K562 (cell line): ENCODE data around the gene IL1RN. TPM values are rescaled to one million over a fixed set of nuclear protein-coding genes. Genes with fewer than 3 reads are reported as not detected.

Experiments used
- ATAC-seq: fragments of 200-7000 bp; cut with Tn5 transposase; 3 replicates; pipeline ENCODE4 v1.9.1; 2020; ENCODE audit warnings: moderate library complexity
- BruUV-seq: library from RNA; stranded (reverse); fragments of 400-500 nt; replicated peaks from 2 replicates; lab custom pipeline; 2021; lab: Mats Ljungman, UMichigan
- CTCF ChIA-PET: fragments of 300-600 bp; formaldehyde crosslinking; extraction: SDS; loops from one replicate; lab custom pipeline; 2021; ENCODE audit warnings: low intra/inter-chr PET ratio; lab: Yijun Ruan, JAX
- POLR2A ChIA-PET: fragments of 300-600, 350-650 bp; sonication (Branson Sonifier 250); formaldehyde crosslinking; extraction: SDS; loops from one replicate; lab custom pipeline; 2021; ENCODE audit warnings: antibody characterized with exemption, inconsistent platforms; lab: Yijun Ruan, JAX
- DNase-seq, 4 experiments: peaks; one replicate each; pipeline versions ENCODE4 v3.0.0 to v3.0.0-alpha.2; 2011 to 2018; ENCODE audit warnings: low spot score in 3 of 4, mixed read lengths in 3 of 4; ENCODE audit errors: extremely low read depth in 1 of 4
- FAIRE-seq: peaks from 2 replicates; lab custom pipeline; 2011; peaks lifted over from hg19 to GRCh38; lab: Jason Lieb, UNC
- H2AFZ ChIP-seq: 2 replicates; pipeline ENCODE4 v1.6.0; 2011; ENCODE audit warnings: low read depth, low read length, control low read depth, inconsistent platforms
- H3K27ac ChIP-seq: fragments of 200-600 bp; 3 replicates; pipeline ENCODE4 v1.8.0; 2011; ENCODE audit warnings: low read depth, mild to moderate bottlenecking, control low read depth, inconsistent platforms, low read length, moderate library complexity, mixed read lengths; ENCODE audit errors: extremely low read depth
- H3K27me3 ChIP-seq, 2 experiments: fragments of 300-600 bp in 1 of 2; 2 replicates in 1 of 2; 3 replicates in 1 of 2; pipeline versions ENCODE4 v1.6.0 to v1.8.0; 2011; ENCODE audit warnings: inconsistent platforms in 2 of 2, low read length in 2 of 2, mild to moderate bottlenecking in 1 of 2, mixed read lengths in 1 of 2, moderate library complexity in 1 of 2; ENCODE audit not compliant: control insufficient read depth in 2 of 2, insufficient read depth in 2 of 2
- H3K36me3 ChIP-seq: fragments of 300-600 bp; 3 replicates; pipeline ENCODE4 v1.8.0; 2011; ENCODE audit warnings: mild to moderate bottlenecking, low read length, inconsistent platforms; ENCODE audit not compliant: control insufficient read depth, insufficient read depth
- H3K4me1 ChIP-seq, 2 experiments: fragments of 200-600 bp in 1 of 2; replicated peaks in 1 of 2; 2 replicates in 1 of 2; 3 replicates in 1 of 2; pipeline versions ENCODE4 v1.5.1 to v1.8.0; 2011; ENCODE audit warnings: inconsistent platforms in 2 of 2, low read length in 2 of 2, mild to moderate bottlenecking in 1 of 2, mixed read lengths in 1 of 2, moderate library complexity in 1 of 2; ENCODE audit not compliant: control insufficient read depth in 2 of 2, insufficient read depth in 2 of 2
- H3K4me2 ChIP-seq: 2 replicates; pipeline ENCODE4 v1.6.1; 2011; ENCODE audit warnings: low read length, control low read depth, inconsistent platforms, mixed read lengths; ENCODE audit not compliant: insufficient read depth
- H3K4me3 ChIP-seq: fragments of 200-600 bp; sonication (generic), shearing (Covaris generic); 2 replicates; pipeline ENCODE4 v1.5.1; 2016; ENCODE audit warnings: control low read depth, inconsistent platforms
- H3K79me2 ChIP-seq: fragments of 200-600 bp; 3 replicates; pipeline ENCODE4 v1.8.0; 2011; ENCODE audit warnings: low read length, inconsistent platforms; ENCODE audit not compliant: control insufficient read depth, insufficient read depth
- H3K9ac ChIP-seq, 2 experiments: 2 replicates each; pipeline versions ENCODE4 v1.6.0 to v1.6.1; 2011; ENCODE audit warnings: low read depth in 2 of 2, low read length in 2 of 2, control low read depth in 1 of 2, inconsistent platforms in 1 of 2, mild to moderate bottlenecking in 1 of 2, mixed read lengths in 1 of 2; ENCODE audit not compliant: insufficient read depth in 1 of 2
- H3K9me1 ChIP-seq: one replicate; pipeline ENCODE4 v1.6.0; 2011; ENCODE audit warnings: inconsistent platforms, mild to moderate bottlenecking, low read length, moderate library complexity; ENCODE audit not compliant: control insufficient read depth, insufficient read depth
- H3K9me3 ChIP-seq: replicated peaks from 2 replicates; pipeline ENCODE4 v1.5.1; 2011; ENCODE audit warnings: low read depth, low read length, inconsistent platforms; ENCODE audit not compliant: control insufficient read depth, insufficient read depth
- H4K20me1 ChIP-seq: replicated peaks from 2 replicates; pipeline ENCODE4 v1.6.1; 2011; ENCODE audit warnings: low read length, inconsistent platforms, mixed read lengths; ENCODE audit not compliant: control insufficient read depth, insufficient read depth
- CBFA2T3 ChIP-seq: fragments of 450-650 bp; IDR thresholded peaks from 2 replicates; pipeline ENCODE4 v1.6.1; 2017
- HDGF ChIP-seq: fragments of 450-650 bp; IDR thresholded peaks from 2 replicates; pipeline ENCODE4 v1.6.1; 2016
- KHSRP ChIP-seq: fragments of 450-650 bp; IDR thresholded peaks from 2 replicates; pipeline ENCODE4 v1.6.1; 2017
- PPARD ChIP-seq: fragments of 250-450 bp; sonication (Bioruptor Pico); IDR thresholded peaks from 2 replicates; pipeline ENCODE4 v1.8.0; 2022; ENCODE audit warnings: inconsistent platforms, mild to moderate bottlenecking, moderate library complexity
- PTTG1 ChIP-seq: fragments of 450-650 bp; IDR thresholded peaks from 2 replicates; pipeline ENCODE4 v1.6.1; 2016; ENCODE audit warnings: low read depth, mild to moderate bottlenecking, missing genetic modification characterization, missing compliant biosample characterization
- RCOR1 ChIP-seq, 2 experiments: IDR thresholded peaks; 2 replicates each; pipeline ENCODE4 v1.6.1; 2012; ENCODE audit warnings: low read depth in 2 of 2, low read length in 2 of 2, borderline replicate concordance in 1 of 2, improper control_type of control experiment in 1 of 2
- ZNF347 ChIP-seq: fragments of 450-650 bp; formaldehyde crosslinking; IDR thresholded peaks from 2 replicates; pipeline ENCODE4 v1.4.0; 2020; ENCODE audit warnings: low read depth, mild to moderate bottlenecking, moderate library complexity
- WGBS: fragments of 100-300 bp; shearing (Covaris generic); methylation state at CpG from one replicate; pipeline ENCODE4 v1.1.6; 2016; ENCODE audit warnings: low coverage, mixed read lengths; ENCODE audit not compliant: insufficient coverage; ENCODE audit errors: missing lambda C conversion rate; 5-methylcytosine and 5-hydroxymethylcytosine counted together
- in situ Hi-C: fragments of 300-500 bp; cut with MboI; formaldehyde crosslinking; loops from 4 replicates; pipeline ENCODE4 v1.15.0; 2018; ENCODE audit warnings: inconsistent platforms, mixed read lengths
- intact Hi-C: fragments of 100-400 bp; cut with micrococcal nuclease; formaldehyde crosslinking; loops from 2 replicates; pipeline ENCODE4 v1.14.2; 2022
- polyA plus RNA-seq, 8 experiments: library from polyadenylated mRNA; depleted of rRNA in 4 of 8; stranded (reverse) in 5 of 8; unstranded in 3 of 8; fragments of >200 nt; fragmentation: Nextera tagmentation in 2 of 8; fragmentation: Illumina TruSeq in 1 of 8; extraction: Ambion mirVana in 2 of 8; extraction: Trizol in 1 of 8; gene quantifications; 2 replicates each; pipeline versions ENCODE4 v1.2.1 to v1.2.3, GENCODE V29; 2011 to 2014; ENCODE audit warnings: inconsistent platforms in 1 of 8, missing spikeins in 1 of 8
- total RNA-seq, 7 experiments: library from RNA; depleted of rRNA in 6 of 7; stranded (reverse); fragments of >200 nt in 6 of 7; fragmentation: Illumina TruSeq in 2 of 7; extraction: Trizol in 2 of 7; gene quantifications; 2 replicates each; pipeline versions ENCODE4 v1.2.1 to v1.2.3, GENCODE V29; 2011 to 2021; ENCODE audit warnings: low replicate concordance in 1 of 7
- TF ChIP-seq, protein P1 (sequence below): fragments of 450-650 bp; IDR thresholded peaks from 2 replicates; pipeline ENCODE4 v1.6.1; 2016; ENCODE audit warnings: low read depth

The IL1RN gene
- total and polyA plus RNA-seq, 9 of the 15 experiments (the other 6 are each of a cell fraction or from before 2014, with no cell fraction given) = 0.13 TPM; not detected in 8

DNA sequence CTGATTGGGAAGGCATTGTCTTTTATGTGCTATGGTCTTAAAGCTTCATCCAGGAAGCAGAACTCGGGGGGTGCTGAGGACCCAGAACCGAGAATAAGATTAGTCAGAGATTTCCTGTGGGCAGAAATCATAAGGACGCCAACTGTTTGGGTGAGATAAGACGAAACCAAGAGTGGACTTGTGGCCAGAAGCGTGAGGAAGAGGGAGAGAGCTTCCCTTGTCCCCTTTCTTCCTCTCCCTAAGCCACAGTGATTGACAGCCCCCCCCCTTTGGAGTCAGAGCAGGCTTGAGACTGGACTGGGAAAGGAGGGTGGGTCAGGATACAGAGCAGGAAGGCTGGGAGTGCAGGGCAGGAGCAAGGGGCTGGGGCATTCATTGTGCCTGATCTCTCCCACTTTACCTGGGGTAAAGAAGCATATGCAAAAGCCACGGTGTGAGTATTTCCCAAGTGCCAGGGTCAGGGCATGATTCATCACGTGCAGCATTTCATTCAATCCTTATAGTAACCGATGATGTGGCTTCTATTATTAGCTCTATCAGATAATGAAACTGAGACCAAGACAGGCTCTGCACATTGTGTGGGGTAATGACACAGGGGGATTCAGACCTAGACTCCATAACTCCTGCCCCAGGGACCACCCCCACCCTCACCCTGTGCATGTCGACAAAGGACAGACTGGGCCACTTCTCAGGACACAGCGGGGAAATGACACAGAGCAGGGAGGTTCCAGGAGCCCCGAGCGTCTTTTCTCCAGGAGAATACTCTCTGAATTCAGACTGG is 3.0 kb upstream of the IL1RN start:
- DNase-seq (no peak), FAIRE-seq (no peak), ATAC-seq (no peak)
- Histone ChIP-seq H3K4me1 (no peaks in the 10 kb centered on the region; a peak in 1 of 5 replicates), H3K36me3 (no peaks in the 10 kb centered on the region), H3K9ac (no peak overlapping the region), H3K4me3 (no peak overlapping the region), H3K9me3 (no peaks in the 10 kb centered on the region), H3K79me2 (no peaks in the 10 kb centered on the region), H4K20me1 (no peaks in the 10 kb centered on the region), H3K27me3 (peaks cover 23 to 42% of the 10 kb centered on the region in 2 experiments), H3K27ac (no peak overlapping the region), H2AFZ (no peak overlapping the region), H3K9me1 (peaks cover 3% of the 10 kb centered on the region), H3K4me2 (no peak overlapping the region)
- 2% methylated on average over 12 of the region's 12 CpGs for WGBS
- ChIA-PET CTCF (no interaction called here), POLR2A (no interaction called here)
- BruUV-seq = no TSS peak
- in situ Hi-C loops (no loop called here), intact Hi-C loops (no loop called here)
- TF ChIP-seq, protein P1, sequence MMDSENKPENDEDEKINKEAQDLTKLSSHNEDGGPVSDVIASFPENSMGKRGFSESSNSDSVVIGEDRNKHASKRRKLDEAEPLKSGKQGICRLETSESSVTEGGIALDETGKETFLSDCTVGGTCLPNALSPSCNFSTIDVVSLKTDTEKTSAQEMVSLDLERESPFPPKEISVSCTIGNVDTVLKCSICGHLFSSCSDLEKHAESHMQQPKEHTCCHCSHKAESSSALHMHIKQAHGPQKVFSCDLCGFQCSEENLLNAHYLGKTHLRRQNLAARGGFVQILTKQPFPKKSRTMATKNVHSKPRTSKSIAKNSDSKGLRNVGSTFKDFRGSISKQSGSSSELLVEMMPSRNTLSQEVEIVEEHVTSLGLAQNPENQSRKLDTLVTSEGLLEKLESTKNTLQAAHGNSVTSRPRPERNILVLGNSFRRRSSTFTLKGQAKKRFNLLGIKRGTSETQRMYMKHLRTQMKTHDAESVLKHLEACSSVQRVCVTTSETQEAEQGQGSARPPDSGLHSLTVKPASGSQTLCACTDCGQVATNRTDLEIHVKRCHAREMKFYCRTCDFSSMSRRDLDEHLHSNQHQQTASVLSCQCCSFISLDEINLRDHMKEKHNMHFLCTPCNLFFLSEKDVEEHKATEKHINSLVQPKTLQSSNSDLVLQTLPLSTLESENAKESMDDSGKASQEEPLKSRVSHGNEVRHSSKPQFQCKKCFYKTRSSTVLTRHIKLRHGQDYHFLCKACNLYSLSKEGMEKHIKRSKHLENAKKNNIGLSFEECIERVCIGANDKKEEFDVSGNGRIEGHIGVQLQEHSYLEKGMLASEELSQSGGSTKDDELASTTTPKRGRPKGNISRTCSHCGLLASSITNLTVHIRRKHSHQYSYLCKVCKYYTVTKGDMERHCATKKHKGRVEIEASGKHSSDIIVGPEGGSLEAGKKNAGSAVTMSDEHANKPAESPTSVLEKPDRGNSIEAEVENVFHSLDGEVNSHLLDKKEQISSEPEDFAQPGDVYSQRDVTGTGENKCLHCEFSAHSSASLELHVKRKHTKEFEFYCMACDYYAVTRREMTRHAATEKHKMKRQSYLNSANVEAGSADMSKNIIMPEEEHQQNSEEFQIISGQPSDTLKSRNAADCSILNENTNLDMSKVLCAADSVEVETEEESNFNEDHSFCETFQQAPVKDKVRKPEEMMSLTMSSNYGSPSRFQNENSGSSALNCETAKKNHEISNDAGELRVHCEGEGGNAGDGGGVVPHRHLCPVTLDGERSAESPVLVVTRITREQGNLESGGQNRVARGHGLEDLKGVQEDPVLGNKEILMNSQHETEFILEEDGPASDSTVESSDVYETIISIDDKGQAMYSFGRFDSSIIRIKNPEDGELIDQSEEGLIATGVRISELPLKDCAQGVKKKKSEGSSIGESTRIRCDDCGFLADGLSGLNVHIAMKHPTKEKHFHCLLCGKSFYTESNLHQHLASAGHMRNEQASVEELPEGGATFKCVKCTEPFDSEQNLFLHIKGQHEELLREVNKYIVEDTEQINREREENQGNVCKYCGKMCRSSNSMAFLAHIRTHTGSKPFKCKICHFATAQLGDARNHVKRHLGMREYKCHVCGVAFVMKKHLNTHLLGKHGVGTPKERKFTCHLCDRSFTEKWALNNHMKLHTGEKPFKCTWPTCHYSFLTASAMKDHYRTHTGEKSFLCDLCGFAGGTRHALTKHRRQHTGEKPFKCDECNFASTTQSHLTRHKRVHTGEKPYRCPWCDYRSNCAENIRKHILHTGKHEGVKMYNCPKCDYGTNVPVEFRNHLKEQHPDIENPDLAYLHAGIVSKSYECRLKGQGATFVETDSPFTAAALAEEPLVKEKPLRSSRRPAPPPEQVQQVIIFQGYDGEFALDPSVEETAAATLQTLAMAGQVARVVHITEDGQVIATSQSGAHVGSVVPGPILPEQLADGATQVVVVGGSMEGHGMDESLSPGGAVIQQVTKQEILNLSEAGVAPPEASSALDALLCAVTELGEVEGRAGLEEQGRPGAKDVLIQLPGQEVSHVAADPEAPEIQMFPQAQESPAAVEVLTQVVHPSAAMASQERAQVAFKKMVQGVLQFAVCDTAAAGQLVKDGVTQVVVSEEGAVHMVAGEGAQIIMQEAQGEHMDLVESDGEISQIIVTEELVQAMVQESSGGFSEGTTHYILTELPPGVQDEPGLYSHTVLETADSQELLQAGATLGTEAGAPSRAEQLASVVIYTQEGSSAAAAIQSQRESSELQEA = no peak
- TF ChIP-seq HDGF (no peak), CBFA2T3 (peak; percentile 68), KHSRP (no peak), PTTG1 (tag) (no peak), RCOR1 (IDR thresholded peaks at IDR 0.05; ENCODE audit: borderline replicate concordance in 1 of 2, low read depth in 2 of 2, low read length in 2 of 2) (peak in 1 of 2 experiments; percentile 79; a peak in 3 of 4 replicates), PPARD (no peak), ZNF347 (CRISPR knock-in tag) (no peak)
